K562 (cell line): ENCODE measurements around the gene PARP11. TPM values are rescaled to one million over a fixed set of nuclear protein-coding genes. Genes with fewer than 3 reads are reported as not detected.

Experiments
- ATAC-seq: fragments of 200-7000 bp; cut with Tn5 transposase; 3 replicates; pipeline ENCODE4 v1.9.1; 2020; ENCODE audit warnings: moderate library complexity
- BruUV-seq: library from RNA; stranded (reverse); fragments of 400-500 nt; replicated peaks from 2 replicates; lab custom pipeline; 2021; lab: Mats Ljungman, UMichigan
- CTCF ChIA-PET: fragments of 300-600 bp; formaldehyde crosslinking; extraction: SDS; loops from one replicate; lab custom pipeline; 2021; ENCODE audit warnings: low intra/inter-chr PET ratio; lab: Yijun Ruan, JAX
- POLR2A ChIA-PET: fragments of 300-600, 350-650 bp; sonication (Branson Sonifier 250); formaldehyde crosslinking; extraction: SDS; loops from one replicate; lab custom pipeline; 2021; ENCODE audit warnings: antibody characterized with exemption, inconsistent platforms; lab: Yijun Ruan, JAX
- DNase-seq, 4 experiments: peaks; one replicate each; pipeline versions ENCODE4 v3.0.0 to v3.0.0-alpha.2; 2011 to 2018; ENCODE audit warnings: low spot score in 3 of 4, mixed read lengths in 3 of 4; ENCODE audit errors: extremely low read depth in 1 of 4
- FAIRE-seq: peaks from 2 replicates; lab custom pipeline; 2011; peaks lifted over from hg19 to GRCh38; lab: Jason Lieb, UNC
- H2AFZ ChIP-seq: 2 replicates; pipeline ENCODE4 v1.6.0; 2011; ENCODE audit warnings: low read depth, low read length, control low read depth, inconsistent platforms
- H3K27ac ChIP-seq: fragments of 200-600 bp; 3 replicates; pipeline ENCODE4 v1.8.0; 2011; ENCODE audit warnings: low read depth, mild to moderate bottlenecking, control low read depth, inconsistent platforms, low read length, moderate library complexity, mixed read lengths; ENCODE audit errors: extremely low read depth
- H3K27me3 ChIP-seq, 2 experiments: fragments of 300-600 bp in 1 of 2; 2 replicates in 1 of 2; 3 replicates in 1 of 2; pipeline versions ENCODE4 v1.6.0 to v1.8.0; 2011; ENCODE audit warnings: inconsistent platforms in 2 of 2, low read length in 2 of 2, mild to moderate bottlenecking in 1 of 2, mixed read lengths in 1 of 2, moderate library complexity in 1 of 2; ENCODE audit not compliant: control insufficient read depth in 2 of 2, insufficient read depth in 2 of 2
- H3K36me3 ChIP-seq: fragments of 300-600 bp; 3 replicates; pipeline ENCODE4 v1.8.0; 2011; ENCODE audit warnings: mild to moderate bottlenecking, low read length, inconsistent platforms; ENCODE audit not compliant: control insufficient read depth, insufficient read depth
- H3K4me1 ChIP-seq, 2 experiments: fragments of 200-600 bp in 1 of 2; replicated peaks in 1 of 2; 2 replicates in 1 of 2; 3 replicates in 1 of 2; pipeline versions ENCODE4 v1.5.1 to v1.8.0; 2011; ENCODE audit warnings: inconsistent platforms in 2 of 2, low read length in 2 of 2, mild to moderate bottlenecking in 1 of 2, mixed read lengths in 1 of 2, moderate library complexity in 1 of 2; ENCODE audit not compliant: control insufficient read depth in 2 of 2, insufficient read depth in 2 of 2
- H3K4me2 ChIP-seq: 2 replicates; pipeline ENCODE4 v1.6.1; 2011; ENCODE audit warnings: low read length, control low read depth, inconsistent platforms, mixed read lengths; ENCODE audit not compliant: insufficient read depth
- H3K4me3 ChIP-seq: fragments of 200-600 bp; sonication (generic), shearing (Covaris generic); 2 replicates; pipeline ENCODE4 v1.5.1; 2016; ENCODE audit warnings: control low read depth, inconsistent platforms
- H3K79me2 ChIP-seq: fragments of 200-600 bp; 3 replicates; pipeline ENCODE4 v1.8.0; 2011; ENCODE audit warnings: low read length, inconsistent platforms; ENCODE audit not compliant: control insufficient read depth, insufficient read depth
- H3K9ac ChIP-seq, 2 experiments: 2 replicates each; pipeline versions ENCODE4 v1.6.0 to v1.6.1; 2011; ENCODE audit warnings: low read depth in 2 of 2, low read length in 2 of 2, control low read depth in 1 of 2, inconsistent platforms in 1 of 2, mild to moderate bottlenecking in 1 of 2, mixed read lengths in 1 of 2; ENCODE audit not compliant: insufficient read depth in 1 of 2
- H3K9me1 ChIP-seq: one replicate; pipeline ENCODE4 v1.6.0; 2011; ENCODE audit warnings: inconsistent platforms, mild to moderate bottlenecking, low read length, moderate library complexity; ENCODE audit not compliant: control insufficient read depth, insufficient read depth
- H3K9me3 ChIP-seq: replicated peaks from 2 replicates; pipeline ENCODE4 v1.5.1; 2011; ENCODE audit warnings: low read depth, low read length, inconsistent platforms; ENCODE audit not compliant: control insufficient read depth, insufficient read depth
- H4K20me1 ChIP-seq: replicated peaks from 2 replicates; pipeline ENCODE4 v1.6.1; 2011; ENCODE audit warnings: low read length, inconsistent platforms, mixed read lengths; ENCODE audit not compliant: control insufficient read depth, insufficient read depth
- IRF9 ChIP-seq: fragments of 450-650 bp; IDR thresholded peaks from 2 replicates; pipeline ENCODE4 v1.6.1; 2016; ENCODE audit warnings: missing biosample characterization, missing genetic modification characterization
- MEF2D ChIP-seq: conservative IDR thresholded peaks from 2 replicates; pipeline ENCODE4 v1.6.1; 2016; ENCODE audit warnings: low read depth, missing genetic modification characterization, missing compliant biosample characterization
- MYNN ChIP-seq, 2 experiments: sonication (generic); formaldehyde crosslinking in 1 of 2; IDR thresholded peaks; 2 replicates each; pipeline versions ENCODE4 v1.5.0 to v1.6.1; 2016 to 2020; ENCODE audit warnings: antibody characterized with exemption in 1 of 2, missing genetic modification reagents in 1 of 2
- NCOA4 ChIP-seq: fragments of 450-650 bp; IDR thresholded peaks from 2 replicates; pipeline ENCODE4 v1.6.1; 2018; ENCODE audit warnings: mild to moderate bottlenecking; ENCODE audit not compliant: partially characterized antibody
- NCOR1 ChIP-seq: fragments of 450-650 bp; IDR thresholded peaks from 2 replicates; pipeline ENCODE4 v1.6.1; 2016; ENCODE audit warnings: mild to moderate bottlenecking, moderate library complexity
- NR4A1 ChIP-seq, 2 experiments: fragments of 250-450 bp in 1 of 2; fragments of 450-650 bp in 1 of 2; sonication (Bioruptor Pico) in 1 of 2; IDR thresholded peaks; 2 replicates each; pipeline versions ENCODE4 v1.4.0 to v1.6.1; 2016 to 2020; ENCODE audit warnings: mild to moderate bottlenecking in 2 of 2, missing compliant biosample characterization in 1 of 2, missing genetic modification characterization in 1 of 2, moderate library complexity in 1 of 2
- SOX6 ChIP-seq: fragments of 450-650 bp; IDR thresholded peaks from 2 replicates; pipeline ENCODE4 v1.6.1; 2014; ENCODE audit warnings: mild to moderate bottlenecking
- THRA ChIP-seq: fragments of 450-650 bp; IDR thresholded peaks from 2 replicates; pipeline ENCODE4 v1.6.1; 2017; ENCODE audit warnings: mild to moderate bottlenecking, moderate library complexity
- ZBTB34 ChIP-seq: fragments of 250-450 bp; sonication (Bioruptor Pico); IDR thresholded peaks from 2 replicates; pipeline ENCODE4 v1.8.0; 2021; ENCODE audit warnings: mild to moderate bottlenecking, moderate library complexity
- ZBTB49 ChIP-seq: sonication (generic); formaldehyde crosslinking; IDR thresholded peaks from 2 replicates; pipeline ENCODE4 v1.8.0; 2022; ENCODE audit warnings: missing genetic modification reagents, mild to moderate bottlenecking, borderline replicate concordance
- ZFP1 ChIP-seq: fragments of 450-650 bp; formaldehyde crosslinking; IDR thresholded peaks from 2 replicates; pipeline ENCODE4 v1.4.0; 2020; ENCODE audit warnings: mild to moderate bottlenecking, mixed read lengths
- ZNF121 ChIP-seq: sonication (generic); formaldehyde crosslinking; conservative IDR thresholded peaks from 2 replicates; pipeline ENCODE4 v1.8.0; 2022; ENCODE audit warnings: missing genetic modification reagents
- ZNF24 ChIP-seq: fragments of 450-650 bp; IDR thresholded peaks from 2 replicates; pipeline ENCODE4 v1.6.1; 2016
- ZNF316 ChIP-seq: fragments of 450-650 bp; IDR thresholded peaks from 2 replicates; pipeline ENCODE4 v1.6.1; 2016
- ZNF449 ChIP-seq: fragments of 250-450 bp; sonication (Bioruptor Pico); IDR thresholded peaks from 2 replicates; pipeline ENCODE4 v1.8.0; 2022; ENCODE audit warnings: moderate library complexity, mild to moderate bottlenecking, inconsistent platforms
- ZNF507 ChIP-seq: conservative IDR thresholded peaks from 2 replicates; pipeline ENCODE4 v1.6.1; 2017; ENCODE audit warnings: missing genetic modification characterization, missing compliant biosample characterization
- WGBS: fragments of 100-300 bp; shearing (Covaris generic); methylation state at CpG from one replicate; pipeline ENCODE4 v1.1.6; 2016; ENCODE audit warnings: low coverage, mixed read lengths; ENCODE audit not compliant: insufficient coverage; ENCODE audit errors: missing lambda C conversion rate; 5-methylcytosine and 5-hydroxymethylcytosine counted together
- in situ Hi-C: fragments of 300-500 bp; cut with MboI; formaldehyde crosslinking; loops from 4 replicates; pipeline ENCODE4 v1.15.0; 2018; ENCODE audit warnings: inconsistent platforms, mixed read lengths
- intact Hi-C: fragments of 100-400 bp; cut with micrococcal nuclease; formaldehyde crosslinking; loops from 2 replicates; pipeline ENCODE4 v1.14.2; 2022
- polyA plus RNA-seq, 8 experiments: library from polyadenylated mRNA; depleted of rRNA in 4 of 8; stranded (reverse) in 5 of 8; unstranded in 3 of 8; fragments of >200 nt; fragmentation: Nextera tagmentation in 2 of 8; fragmentation: Illumina TruSeq in 1 of 8; extraction: Ambion mirVana in 2 of 8; extraction: Trizol in 1 of 8; gene quantifications; 2 replicates each; pipeline versions ENCODE4 v1.2.1 to v1.2.3, GENCODE V29; 2011 to 2014; ENCODE audit warnings: inconsistent platforms in 1 of 8, missing spikeins in 1 of 8
- total RNA-seq, 7 experiments: library from RNA; depleted of rRNA in 6 of 7; stranded (reverse); fragments of >200 nt in 6 of 7; fragmentation: Illumina TruSeq in 2 of 7; extraction: Trizol in 2 of 7; gene quantifications; 2 replicates each; pipeline versions ENCODE4 v1.2.1 to v1.2.3, GENCODE V29; 2011 to 2021; ENCODE audit warnings: low replicate concordance in 1 of 7

The PARP11 gene
- total and polyA plus RNA-seq, 9 of the 15 experiments (the other 6 are each of a cell fraction or from before 2014, with no cell fraction given) = 0.40 to 2.5 (median 1.4) TPM

- DNase-seq (no peak), FAIRE-seq (no peak), ATAC-seq (no peak)
- ChIA-PET CTCF (no interaction called here), POLR2A (no interaction called here)
- Histone ChIP-seq H3K4me3 (no peak overlapping the region), H3K36me3 (no peaks in the 10 kb centered on the region), H3K9ac (no peak overlapping the region), H3K27ac (no peak overlapping the region), H3K9me1 (no peaks in the 10 kb centered on the region), H3K4me2 (no peak overlapping the region), H3K4me1 (no peaks in the 10 kb centered on the region), H3K27me3 (no peaks in the 10 kb centered on the region; a peak in 1 of 5 replicates), H3K79me2 (no peaks in the 10 kb centered on the region), H2AFZ (no peak overlapping the region), H3K9me3 (no peaks in the 10 kb centered on the region), H4K20me1 (no peaks in the 10 kb centered on the region)
- BruUV-seq = no TSS peak
- WGBS = 0% methylated on average over 1 of the region's 1 CpG
- intact Hi-C loops (no loop called here), in situ Hi-C loops (no loop called here)
- no peak for TF ChIP-seq ZNF449
- TF ChIP-seq THRA = no peak
- no peak for TF ChIP-seq ZNF24
- no peak for TF ChIP-seq IRF9 (tag)
- no peak for TF ChIP-seq ZBTB34 (CRISPR knock-in tag)
- no peak for TF ChIP-seq ZFP1 (CRISPR knock-in tag)
- TF ChIP-seq MYNN (IDR thresholded peaks at IDR 0.05) = no peak
- TF ChIP-seq MYNN (CRISPR knock-in tag; IDR thresholded peaks at IDR 0.05) = no peak
- no peak for TF ChIP-seq MEF2D (tag)
- no peak for TF ChIP-seq ZNF507 (tag)
- no peak for TF ChIP-seq ZNF316
- no peak for TF ChIP-seq NR4A1 (CRISPR knock-in tag; IDR thresholded peaks at IDR 0.05)
- no peak for TF ChIP-seq NR4A1 (tag; IDR thresholded peaks at IDR 0.05)
- no peak for TF ChIP-seq SOX6
- no peak for TF ChIP-seq NCOR1
- TF ChIP-seq ZNF121 (CRISPR knock-in tag) = no peak
- no peak for TF ChIP-seq ZBTB49
- TF ChIP-seq NCOA4 = no peak
Observed at GRCh38 chr12:3805077-3805476, 68.1 kb downstream of the PARP11 start.
